Fibroblast of mammary gland (primary cell): ENCODE results near the gene ANGPT4.

Experiments
- DNase-seq: peaks from one replicate; pipeline ENCODE4 v3.0.0-alpha.2; 2010; ENCODE audit warnings: low read depth
- H3K4me3 ChIP-seq: 2 replicates; pipeline ENCODE4 v1.5.1; 2011; ENCODE audit warnings: low read depth, mild to moderate bottlenecking, low read length, moderate library complexity; ENCODE audit not compliant: control insufficient read depth
- CTCF ChIP-seq: conservative IDR thresholded peaks from 2 replicates; pipeline ENCODE4 v1.5.1; 2011; ENCODE audit warnings: low read depth, low read length, inconsistent platforms; ENCODE audit not compliant: control insufficient read depth, insufficient read depth

Gene ANGPT4

DNA sequence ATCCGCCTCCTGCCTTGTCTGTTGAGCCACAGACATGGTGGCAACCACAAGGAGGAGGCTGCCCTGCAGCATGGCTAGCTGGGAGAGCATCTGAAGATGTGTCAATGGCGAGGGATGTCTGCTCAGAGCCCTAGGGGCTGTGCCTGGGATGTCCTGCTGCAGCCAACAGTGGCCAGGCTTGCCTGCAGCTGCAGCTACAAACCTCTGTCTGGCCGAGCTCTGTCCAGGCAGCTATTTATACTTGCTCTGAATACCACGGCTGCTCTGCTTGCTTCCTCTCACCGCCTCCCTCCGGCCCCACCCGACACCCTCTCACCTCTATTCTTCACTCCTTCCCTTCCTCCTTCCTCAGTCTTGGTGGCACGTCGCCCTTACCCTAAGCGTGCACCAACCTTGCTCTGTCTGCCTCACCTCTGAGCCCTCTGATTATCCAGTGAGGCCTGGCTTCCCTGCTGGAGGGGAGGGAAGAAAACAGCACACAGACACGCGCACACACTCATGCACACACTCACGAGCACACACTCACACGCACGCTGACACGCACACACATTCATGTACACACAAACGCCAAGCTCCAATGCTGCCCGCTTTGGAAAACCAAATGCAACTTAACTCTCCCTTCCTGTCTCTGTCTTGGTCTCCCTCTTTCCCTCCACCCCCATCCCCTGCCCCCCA is at the start of gene ANGPT4:
TSS of gene ANGPT4 (minus strand) at position 210 of the 675 bp plus-strand sequence. CDS start at position 90, 120 bp downstream.
- no peak for DNase-seq
- TF ChIP-seq CTCF, result no peak
- no peak within 1 kb of the TSS for H3K4me3 ChIP-seq

- no peak for TF ChIP-seq CTCF
- no peak overlapping the region for H3K4me3 ChIP-seq
- DNase-seq, result no peak
Measured at GRCh38 chr20:963795-964194, 47.7 kb upstream of the ANGPT4 start.

- TF ChIP-seq CTCF, result no peak
- no peak for DNase-seq
- H3K4me3 ChIP-seq, result no peak overlapping the region
Measured at GRCh38 chr20:962683-963082, 46.5 kb upstream of the ANGPT4 start.

GRCh38 chr20:962223-962622 is 46.1 kb upstream of the ANGPT4 start:
- no peak for TF ChIP-seq CTCF
- no peak overlapping the region for H3K4me3 ChIP-seq

GRCh38 chr20:961768-962167 is 45.6 kb upstream of the ANGPT4 start:
- no peak for TF ChIP-seq CTCF
- H3K4me3 ChIP-seq, result no peak overlapping the region
- no peak for DNase-seq

More at GRCh38 chr20:962223-962622, 46.1 kb upstream of the ANGPT4 start:
- DNase-seq, result no peak

DNA sequence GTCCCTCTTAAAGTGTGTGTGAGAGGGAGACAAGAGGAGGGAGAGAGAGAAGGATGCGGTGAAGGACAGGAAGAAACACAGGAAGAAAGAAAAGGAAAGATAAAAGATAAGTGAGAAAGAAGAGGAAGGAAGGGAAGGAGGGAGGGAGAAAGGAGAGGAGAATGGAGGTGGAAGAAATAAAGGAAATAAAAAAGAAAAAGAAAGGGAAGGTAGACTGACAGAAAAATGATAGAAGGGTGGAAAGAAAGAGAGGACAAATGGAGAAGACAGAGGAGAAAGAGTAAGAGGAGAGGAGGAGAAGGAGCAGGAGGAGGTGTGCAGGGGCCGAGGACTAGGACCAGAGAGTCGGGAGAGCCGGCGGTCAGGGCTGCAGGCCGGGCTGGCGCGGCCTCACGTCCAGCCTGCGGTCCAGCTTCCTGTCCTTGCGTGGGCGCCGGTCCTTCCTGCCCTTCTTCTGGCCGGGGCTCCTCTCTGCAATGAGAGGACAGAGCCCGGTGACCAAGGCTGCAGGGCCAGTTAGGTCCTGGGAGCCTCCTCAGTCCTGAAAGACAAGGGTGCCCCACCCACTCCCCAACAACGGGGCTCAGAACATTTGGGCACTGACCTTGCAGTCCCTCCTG is 44.0 kb upstream of the ANGPT4 start:
- H3K4me3 ChIP-seq, result no peak overlapping the region
- DNase-seq, result no peak
- no peak for TF ChIP-seq CTCF
